Neural cell (in vitro differentiated cells): ENCODE data around the gene PPCDC. TPM values are rescaled to one million over a fixed set of nuclear protein-coding genes. Genes with fewer than 3 reads are reported as not detected.

Experiments
- H2AFZ ChIP-seq: fragments of 200-600, 300-800 bp; sonication (generic), shearing (Covaris generic); 2 replicates; pipeline ENCODE4 v1.6.0; 2014; ENCODE audit warnings: low read depth, mild to moderate bottlenecking, antibody characterized with exemption, low read length, moderate library complexity
- H3F3A ChIP-seq: fragments of 200-600 bp; shearing (Covaris generic); 2 replicates; pipeline ENCODE4 v1.6.1; 2016; ENCODE audit warnings: mild to moderate bottlenecking, moderate library complexity, mixed read lengths, antibody characterized with exemption, low read length; ENCODE audit not compliant: insufficient read depth, poor library complexity, severe bottlenecking
- H3K27ac ChIP-seq: fragments of 200-600, 300-800 bp; sonication (generic), shearing (Covaris generic); 2 replicates; pipeline ENCODE4 v1.5.1; 2014; ENCODE audit warnings: mild to moderate bottlenecking, low read length, moderate library complexity
- H3K27me3 ChIP-seq: fragments of 300-800, 200-600 bp; sonication (generic), shearing (Covaris generic); 2 replicates; pipeline ENCODE4 v1.6.0; 2014; ENCODE audit warnings: mild to moderate bottlenecking, low read depth, low read length, moderate library complexity; ENCODE audit not compliant: insufficient read depth
- H3K36me3 ChIP-seq: fragments of 300-800, 200-600 bp; sonication (generic), shearing (Covaris generic); 2 replicates; pipeline ENCODE4 v1.5.1; 2014; ENCODE audit warnings: mild to moderate bottlenecking, antibody characterized with exemption, low read length, moderate library complexity; ENCODE audit not compliant: insufficient read depth
- H3K4me2 ChIP-seq: fragments of 300-800, 200-600 bp; sonication (generic), shearing (Covaris generic); 2 replicates; pipeline ENCODE4 v1.6.0; 2014; ENCODE audit warnings: mild to moderate bottlenecking, low read length
- H3K4me3 ChIP-seq: fragments of 300-800, 200-600 bp; sonication (generic), shearing (Covaris generic); 2 replicates; pipeline ENCODE4 v1.5.1; 2014; ENCODE audit warnings: mild to moderate bottlenecking, low read length, moderate library complexity
- H3K79me2 ChIP-seq: fragments of 200-600 bp; shearing (Covaris generic); replicated peaks from 2 replicates; pipeline ENCODE4 v1.6.0; 2014; ENCODE audit warnings: mild to moderate bottlenecking, low read length, moderate library complexity; ENCODE audit not compliant: insufficient read depth
- H3K9ac ChIP-seq: fragments of 300-800, 200-600 bp; sonication (generic), shearing (Covaris generic); 2 replicates; pipeline ENCODE4 v1.6.1; 2016; ENCODE audit warnings: mild to moderate bottlenecking, low read length, mixed read lengths
- H3K9me2 ChIP-seq: fragments of 200-600 bp; shearing (Covaris generic); 2 replicates; pipeline ENCODE4 v1.6.1; 2016; ENCODE audit warnings: mild to moderate bottlenecking, low read length, mixed read lengths; ENCODE audit not compliant: insufficient read depth
- H3K9me3 ChIP-seq: fragments of 200-600, 300-800 bp; sonication (generic), shearing (Covaris generic); 2 replicates; pipeline ENCODE4 v1.6.1; 2016; ENCODE audit warnings: mild to moderate bottlenecking, mixed run types, low read length, moderate library complexity, mixed read lengths
- H4K20me1 ChIP-seq: fragments of 200-600 bp; shearing (Covaris generic); 2 replicates; pipeline ENCODE4 v1.6.1; 2016; ENCODE audit warnings: mild to moderate bottlenecking, mixed run types; ENCODE audit not compliant: insufficient read depth
- CTCF ChIP-seq: fragments of 450-650 bp; IDR thresholded peaks from 2 replicates; pipeline ENCODE4 v1.5.1; 2014; ENCODE audit warnings: antibody characterized with exemption, mild to moderate bottlenecking, moderate library complexity; ENCODE audit not compliant: poor library complexity, severe bottlenecking
- EP300 ChIP-seq: fragments of 450-650 bp; conservative IDR thresholded peaks from 2 replicates; pipeline ENCODE4 v1.6.1; 2014; ENCODE audit warnings: antibody characterized with exemption, mild to moderate bottlenecking, moderate library complexity; ENCODE audit not compliant: poor library complexity, severe bottlenecking
- EZH2 ChIP-seq: fragments of 200-600, 300-800 bp; shearing (Covaris generic), sonication (generic); IDR thresholded peaks from 2 replicates; pipeline ENCODE4 v1.6.1; 2014; ENCODE audit warnings: antibody characterized with exemption, low read length, borderline replicate concordance, mild to moderate bottlenecking; ENCODE audit not compliant: insufficient read depth, poor library complexity, severe bottlenecking
- MXI1 ChIP-seq: fragments of 450-650 bp; conservative IDR thresholded peaks from 2 replicates; pipeline ENCODE4 v1.6.1; 2014; ENCODE audit warnings: antibody characterized with exemption, mild to moderate bottlenecking; ENCODE audit not compliant: poor library complexity, severe bottlenecking
- POLR2AphosphoS5 ChIP-seq: IDR thresholded peaks from 2 replicates; pipeline ENCODE4 v1.6.1; 2012
- RAD21 ChIP-seq: fragments of 450-650 bp; conservative IDR thresholded peaks from 2 replicates; pipeline ENCODE4 v1.6.1; 2014; ENCODE audit warnings: antibody characterized with exemption, mild to moderate bottlenecking, moderate library complexity
- REST ChIP-seq: IDR thresholded peaks from 2 replicates; pipeline ENCODE4 v1.6.1; 2012; ENCODE audit warnings: borderline replicate concordance
- SMC3 ChIP-seq: fragments of 450-650 bp; conservative IDR thresholded peaks from 2 replicates; pipeline ENCODE4 v1.6.1; 2014; ENCODE audit warnings: antibody characterized with exemption, mild to moderate bottlenecking, moderate library complexity; ENCODE audit not compliant: poor library complexity
- TAF1 ChIP-seq: IDR thresholded peaks from 2 replicates; pipeline ENCODE4 v1.6.1; 2012; ENCODE audit warnings: low read depth
- polyA plus RNA-seq: library from polyadenylated mRNA; depleted of rRNA; stranded (reverse); fragments of >200 nt; gene quantifications from 2 replicates; pipeline ENCODE4 v1.2.3, GENCODE V29; 2014

The PPCDC gene
- polyA plus RNA-seq, 1 donor from 2014 or later = 13.6 TPM

- Histone ChIP-seq H4K20me1 (no peaks in the 10 kb centered on the region), H3K9ac (no peak overlapping the region), H3K4me2 (no peak overlapping the region), H3K27me3 (no peaks in the 10 kb centered on the region), H2AFZ (no peak overlapping the region), H3K9me3 (no peaks in the 10 kb centered on the region), H3K79me2 (no peaks in the 10 kb centered on the region), H3K36me3 (no peaks in the 10 kb centered on the region), H3K4me3 (no peak overlapping the region), H3K27ac (no peak overlapping the region), H3K9me2 (no peaks in the 10 kb centered on the region), H3F3A (no peaks in the 10 kb centered on the region)
- TF ChIP-seq CTCF (no peak), POLR2AphosphoS5 (no peak)
Observed at GRCh38 chr15:75050283-75050682, 26.9 kb downstream of the PPCDC start.

GRCh38 chr15:75051191-75051608 is 27.8 kb downstream of the PPCDC start:
- Histone ChIP-seq H3K27ac (no peak overlapping the region), H3K9ac (no peak overlapping the region), H3K36me3 (no peaks in the 10 kb centered on the region), H3K79me2 (no peaks in the 10 kb centered on the region), H3F3A (no peaks in the 10 kb centered on the region), H3K9me2 (no peaks in the 10 kb centered on the region), H4K20me1 (no peaks in the 10 kb centered on the region), H3K9me3 (no peaks in the 10 kb centered on the region), H3K4me2 (no peak overlapping the region), H3K4me3 (no peak overlapping the region), H3K27me3 (no peaks in the 10 kb centered on the region), H2AFZ (no peak overlapping the region)
- TF ChIP-seq REST (no peak), MXI1 (no peak), EP300 (no peak), EZH2 (no peak), CTCF (no peak), POLR2AphosphoS5 (no peak), RAD21 (no peak), TAF1 (no peak), SMC3 (no peak)
